ENCODE results near the gene IER5L.

IER5L gene

DNA sequence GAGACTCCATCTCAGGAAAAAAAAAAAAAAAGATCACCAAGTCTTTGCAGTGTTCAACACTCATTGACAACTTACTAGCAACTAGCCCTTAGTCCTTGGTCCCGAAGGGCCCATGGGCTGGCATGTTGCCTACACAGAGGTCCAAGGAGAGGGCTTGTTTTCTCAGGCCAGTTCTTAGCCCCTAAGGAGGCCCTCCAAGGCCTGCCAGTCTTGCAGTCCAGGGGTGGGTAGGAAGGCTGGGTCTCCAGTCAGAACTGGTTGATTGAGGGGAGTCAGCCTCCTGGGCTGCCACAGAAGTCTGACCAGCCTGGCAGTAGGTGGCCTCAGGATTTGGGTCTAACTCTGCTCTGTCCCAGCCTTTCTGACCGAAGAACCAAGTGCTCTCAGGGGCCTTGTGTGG is 32.7 kb downstream of the IER5L start:
- H3K27me3 ChIP-seq (ENCODE audit: insufficient read depth, low read length): no peaks in the 10 kb centered on the region
- H3K4me1 ChIP-seq (ENCODE audit: insufficient read depth, low read length): peaks cover 49% of the 10 kb centered on the region
- peaks cover 33% of the 10 kb centered on the region for H3K36me3 ChIP-seq (ENCODE audit: insufficient read depth, low read length)
- WGBS: 91% methylated on average over 2 of the region's 2 CpGs
- H3K4me3 ChIP-seq (ENCODE audit: low read length): no peak overlapping the region
- H3K27ac ChIP-seq (ENCODE audit: low read depth, low read length): peak overlapping the region; percentile 80
- H3K9ac ChIP-seq (ENCODE audit: low read depth, low read length): peak overlapping the region; percentile 41
- H3K9me3 ChIP-seq (ENCODE audit: insufficient read depth, low read depth, low read length): no peaks in the 10 kb centered on the region

DNA sequence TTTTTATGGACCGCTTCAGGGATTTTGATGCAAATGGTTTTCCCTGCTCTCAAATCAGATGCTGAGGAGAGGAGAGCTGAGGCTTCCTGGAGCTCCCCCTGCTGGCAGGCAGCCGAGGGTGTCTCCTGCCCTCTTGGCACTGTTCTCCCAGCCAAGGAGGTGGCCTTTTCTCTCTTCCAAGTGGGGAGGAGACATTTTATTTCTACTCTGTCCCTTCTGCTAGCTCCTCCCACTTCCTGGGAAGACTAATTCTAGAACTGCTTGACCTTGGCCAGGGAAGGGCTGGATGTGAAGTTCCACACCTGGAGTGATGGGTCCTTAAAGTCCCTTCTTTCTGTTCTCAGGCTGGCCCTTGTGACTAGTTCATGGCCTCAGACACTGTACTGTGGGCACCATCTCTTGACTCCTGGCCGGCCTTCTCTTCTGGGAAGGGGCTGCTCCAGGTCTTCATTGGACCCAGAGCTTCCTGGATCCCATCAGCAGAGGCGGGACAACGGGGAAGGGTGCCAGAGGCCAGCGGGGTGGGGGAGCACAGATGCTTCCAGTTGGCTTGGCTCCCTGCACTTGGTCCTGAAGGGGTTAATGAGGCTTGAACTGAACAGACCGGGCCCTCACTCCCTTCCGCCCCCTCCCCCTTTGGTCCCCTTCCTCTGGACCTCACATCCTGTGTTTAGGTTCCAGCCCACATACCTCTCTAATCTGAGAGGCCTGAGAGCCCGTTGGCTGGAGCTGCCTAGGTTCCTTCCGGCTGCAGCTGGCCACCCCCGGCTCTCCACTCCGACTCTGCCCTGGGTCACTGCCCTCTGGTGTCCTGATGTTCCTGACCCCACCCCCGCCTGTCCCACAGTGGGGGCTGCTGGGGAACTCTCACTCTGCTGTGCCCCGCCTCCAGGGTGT is 34.8 kb downstream of the IER5L start:
- WGBS: 44% methylated on average over 14 of the region's 14 CpGs
- peaks cover 58% of the 10 kb centered on the region for H3K4me1 ChIP-seq (ENCODE audit: insufficient read depth, low read length)

GRCh38 chr9:129142138-129142935 is 35.7 kb downstream of the IER5L start:
- Histone ChIP-seq H3K4me3 (ENCODE audit: low read length) (no peak overlapping the region), H3K4me1 (ENCODE audit: insufficient read depth, low read length) (peaks cover 58% of the 10 kb centered on the region), H3K27me3 (ENCODE audit: insufficient read depth, low read length) (no peaks in the 10 kb centered on the region)

More for the DNA sequence above, 34.8 kb downstream of the IER5L start:
- Histone ChIP-seq H3K27me3 (ENCODE audit: insufficient read depth, low read length) (no peaks in the 10 kb centered on the region), H3K9me3 (ENCODE audit: insufficient read depth, low read depth, low read length) (no peaks in the 10 kb centered on the region), H3K27ac (ENCODE audit: low read depth, low read length) (peak overlapping the region; percentile 69), H3K9ac (ENCODE audit: low read depth, low read length) (peak overlapping the region; percentile 27; the same call in 1 of the 2 replicates), H3K36me3 (ENCODE audit: insufficient read depth, low read length) (peaks cover 21% of the 10 kb centered on the region), H3K4me3 (ENCODE audit: low read length) (no peak overlapping the region)

GRCh38 chr9:129141066-129142041 is 36.7 kb downstream of the IER5L start:
- peaks cover 54% of the 10 kb centered on the region for H3K4me1 ChIP-seq (ENCODE audit: insufficient read depth, low read length)
- H3K9ac ChIP-seq (ENCODE audit: low read depth, low read length): peak overlapping the region; percentile 91
- H3K9me3 ChIP-seq (ENCODE audit: insufficient read depth, low read depth, low read length): no peaks in the 10 kb centered on the region
- 59% methylated on average over 12 of the region's 13 CpGs for WGBS
- peaks cover 38% of the 10 kb centered on the region for H3K36me3 ChIP-seq (ENCODE audit: insufficient read depth, low read length)
- H3K4me3 ChIP-seq (ENCODE audit: low read length): peak overlapping the region; percentile 35; the same call in 1 of the 2 replicates
- no peaks in the 10 kb centered on the region for H3K27me3 ChIP-seq (ENCODE audit: insufficient read depth, low read length)
- H3K27ac ChIP-seq (ENCODE audit: low read depth, low read length): peak overlapping the region; percentile 100

More at GRCh38 chr9:129142138-129142935, 35.7 kb downstream of the IER5L start:
- Histone ChIP-seq H3K9ac (ENCODE audit: low read depth, low read length) (no peak overlapping the region), H3K27ac (ENCODE audit: low read depth, low read length) (peak overlapping the region; percentile 45), H3K9me3 (ENCODE audit: insufficient read depth, low read depth, low read length) (no peaks in the 10 kb centered on the region), H3K36me3 (ENCODE audit: insufficient read depth, low read length) (peaks cover 28% of the 10 kb centered on the region)
- WGBS: 83% methylated on average over 15 of the region's 15 CpGs

- H3K9me3 ChIP-seq (ENCODE audit: insufficient read depth, low read depth, low read length): no peaks in the 10 kb centered on the region
- 17% methylated on average over 8 of the region's 8 CpGs for WGBS
- no peaks in the 10 kb centered on the region for H3K27me3 ChIP-seq (ENCODE audit: insufficient read depth, low read length)
- H3K4me3 ChIP-seq (ENCODE audit: low read length): peak overlapping the region; percentile 45
- peaks cover 44% of the 10 kb centered on the region for H3K36me3 ChIP-seq (ENCODE audit: insufficient read depth, low read length)
- peak overlapping the region; percentile 100 for H3K27ac ChIP-seq (ENCODE audit: low read depth, low read length)
- H3K9ac ChIP-seq (ENCODE audit: low read depth, low read length): peak overlapping the region; percentile 91
- peaks cover 46% of the 10 kb centered on the region for H3K4me1 ChIP-seq (ENCODE audit: insufficient read depth, low read length)
These were observed 37.5 kb downstream of the IER5L start for GRCh38 chr9:129140397-129141065.

DNA sequence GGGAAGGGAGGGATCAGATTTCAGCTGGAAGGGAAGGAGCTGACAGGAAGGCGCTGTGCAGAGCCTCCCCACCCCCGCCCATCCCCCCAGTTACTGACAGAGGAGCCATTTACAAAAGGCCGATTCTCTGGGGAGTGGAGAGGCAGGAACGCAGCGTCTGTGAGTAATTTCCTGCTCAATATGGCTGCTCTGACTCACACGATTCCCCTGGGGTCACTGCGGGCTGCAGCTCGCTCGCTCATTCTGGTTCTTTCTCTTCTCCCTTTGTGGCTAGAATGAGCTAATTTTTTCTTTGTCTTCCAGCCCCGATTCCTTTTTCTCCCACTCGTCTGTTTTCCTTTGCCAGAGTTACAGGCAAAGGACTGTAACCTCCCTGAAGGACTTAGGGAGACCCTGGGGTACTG is 38.1 kb downstream of the IER5L start:
- Histone ChIP-seq H3K27me3 (ENCODE audit: insufficient read depth, low read length) (no peaks in the 10 kb centered on the region), H3K36me3 (ENCODE audit: insufficient read depth, low read length) (peaks cover 47% of the 10 kb centered on the region), H3K9me3 (ENCODE audit: insufficient read depth, low read depth, low read length) (no peaks in the 10 kb centered on the region), H3K4me3 (ENCODE audit: low read length) (peak overlapping the region; percentile 45), H3K27ac (ENCODE audit: low read depth, low read length) (peak overlapping the region; percentile 100), H3K4me1 (ENCODE audit: insufficient read depth, low read length) (peaks cover 41% of the 10 kb centered on the region), H3K9ac (ENCODE audit: low read depth, low read length) (peak overlapping the region; percentile 91)
- under 1% methylated on average over 9 of the region's 11 CpGs for WGBS

DNA sequence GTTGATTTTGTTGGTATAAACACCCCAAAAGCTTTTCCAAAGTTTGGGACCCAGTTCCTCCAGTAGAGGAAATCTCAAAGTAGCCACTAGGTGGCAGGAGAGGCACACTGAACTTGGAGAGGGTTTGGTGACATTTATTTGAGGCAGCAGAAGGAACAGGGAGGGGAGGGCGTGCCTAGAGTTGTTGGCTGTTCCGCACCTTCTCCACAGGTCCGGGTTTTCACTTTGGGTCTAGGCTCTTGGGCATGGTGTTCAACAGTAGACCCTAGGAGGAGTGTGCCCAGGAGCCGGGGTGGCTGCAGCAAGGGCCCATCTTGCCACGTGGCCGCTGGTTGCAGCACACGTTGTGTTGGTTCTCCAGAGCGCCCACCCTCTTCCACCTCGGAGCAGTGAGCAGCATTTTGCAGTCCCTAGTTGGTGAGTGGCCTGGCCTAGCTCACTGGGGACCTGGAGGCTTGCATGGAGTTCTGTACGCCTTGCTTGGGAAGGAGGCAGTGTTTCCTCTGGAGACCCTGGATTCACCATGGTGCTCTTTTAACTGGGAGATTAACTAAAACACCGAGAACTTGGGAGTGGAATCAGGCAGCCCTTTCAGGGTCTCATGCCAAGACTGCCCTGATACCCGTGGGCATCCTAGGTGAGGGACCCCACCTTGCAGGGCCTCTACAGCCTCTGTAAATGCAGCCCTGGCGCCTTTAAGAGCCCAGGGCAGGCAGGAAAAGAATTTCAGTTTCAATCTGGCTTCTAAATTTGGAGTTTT is 38.6 kb downstream of the IER5L start:
- Histone ChIP-seq H3K36me3 (ENCODE audit: insufficient read depth, low read length) (peaks cover 52% of the 10 kb centered on the region), H3K27ac (ENCODE audit: low read depth, low read length) (peak overlapping the region; percentile 100), H3K4me3 (ENCODE audit: low read length) (peak overlapping the region; percentile 33), H3K27me3 (ENCODE audit: insufficient read depth, low read length) (no peaks in the 10 kb centered on the region), H3K9me3 (ENCODE audit: insufficient read depth, low read depth, low read length) (no peaks in the 10 kb centered on the region), H3K9ac (ENCODE audit: low read depth, low read length) (peak overlapping the region; percentile 91), H3K4me1 (ENCODE audit: insufficient read depth, low read length) (peaks cover 41% of the 10 kb centered on the region)
- WGBS: 14% methylated on average over 13 of the region's 13 CpGs

DNA sequence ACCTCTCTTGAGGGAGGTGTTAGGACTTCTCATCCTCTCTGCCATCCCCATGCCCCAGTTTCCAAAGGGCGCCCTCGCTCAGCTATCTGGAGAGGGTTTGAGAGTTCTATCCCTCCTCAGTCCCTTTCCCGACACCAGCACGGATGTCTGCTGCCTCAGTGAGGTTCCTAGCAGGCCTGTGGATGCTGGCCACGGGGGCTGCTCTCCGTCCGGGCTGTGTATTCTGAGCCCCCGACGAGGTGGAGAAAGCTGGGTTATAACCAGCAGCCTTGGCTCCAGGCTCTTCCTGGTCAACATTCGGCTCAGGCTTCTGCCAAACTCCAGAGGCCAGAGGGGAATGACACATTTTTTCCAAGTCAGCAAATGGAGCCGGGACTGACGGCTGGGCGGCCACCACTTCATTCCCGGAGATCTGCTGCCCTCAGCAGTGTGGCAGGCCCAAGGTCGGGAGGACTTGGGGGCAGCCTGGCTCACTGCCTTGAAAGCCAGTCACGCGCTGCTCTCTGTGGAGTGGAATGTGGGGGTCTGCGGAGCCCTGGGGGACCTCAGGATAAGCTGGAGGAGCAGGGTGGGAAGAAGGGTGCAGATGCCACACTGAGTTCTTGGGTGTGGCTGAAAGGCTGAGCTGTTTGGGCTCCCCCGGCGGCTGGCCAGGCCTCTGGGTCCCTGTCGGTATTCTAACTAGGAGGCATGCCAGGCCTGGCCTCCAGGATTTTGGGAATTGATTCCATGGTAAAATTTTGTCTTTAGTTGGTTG is 39.4 kb downstream of the IER5L start:
- 78% methylated on average over 21 of the region's 21 CpGs for WGBS

DNA sequence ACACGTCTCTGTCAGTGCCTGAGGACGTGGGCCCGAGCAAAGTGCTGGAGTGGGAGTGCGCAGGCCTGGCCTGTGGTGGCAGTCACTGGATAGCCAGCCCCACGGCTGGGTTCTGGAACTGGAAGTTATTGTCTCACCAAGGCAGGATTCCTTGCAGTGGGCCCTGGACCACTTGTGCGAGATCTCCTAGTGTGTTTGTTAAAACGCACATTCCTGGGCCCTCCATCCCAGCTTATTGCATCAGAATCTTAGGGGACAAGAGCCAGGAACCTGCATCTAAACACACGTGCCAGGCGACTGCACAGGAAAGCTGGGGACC is 40.0 kb downstream of the IER5L start:
- H3K27ac ChIP-seq (ENCODE audit: low read depth, low read length): peak overlapping the region; percentile 54; the same call in 1 of the 2 replicates
- peaks cover 31% of the 10 kb centered on the region for H3K4me1 ChIP-seq (ENCODE audit: insufficient read depth, low read length)
- no peak overlapping the region for H3K9ac ChIP-seq (ENCODE audit: low read depth, low read length)
- H3K4me3 ChIP-seq (ENCODE audit: low read length): no peak overlapping the region
- peaks cover 52% of the 10 kb centered on the region for H3K36me3 ChIP-seq (ENCODE audit: insufficient read depth, low read length)
- H3K27me3 ChIP-seq (ENCODE audit: insufficient read depth, low read length): no peaks in the 10 kb centered on the region
- no peaks in the 10 kb centered on the region for H3K9me3 ChIP-seq (ENCODE audit: insufficient read depth, low read depth, low read length)
- WGBS: 93% methylated on average over 9 of the region's 9 CpGs

More for the DNA sequence above, 39.4 kb downstream of the IER5L start:
- Histone ChIP-seq H3K4me1 (ENCODE audit: insufficient read depth, low read length) (peaks cover 36% of the 10 kb centered on the region), H3K27me3 (ENCODE audit: insufficient read depth, low read length) (no peaks in the 10 kb centered on the region), H3K9ac (ENCODE audit: low read depth, low read length) (no peak overlapping the region), H3K4me3 (ENCODE audit: low read length) (no peak overlapping the region), H3K36me3 (ENCODE audit: insufficient read depth, low read length) (peaks cover 51% of the 10 kb centered on the region), H3K27ac (ENCODE audit: low read depth, low read length) (peak overlapping the region; percentile 54), H3K9me3 (ENCODE audit: insufficient read depth, low read depth, low read length) (no peaks in the 10 kb centered on the region)

Measured in HUES64 (cell line).